Activated CD8-positive, alpha-beta memory T cell treated with anti-CD3 and anti-CD28 coated beads, Interleukin-2, amount 50 U/mL, for 24 hours (primary cell): ENCODE results near the gene WNT3A.

Experiments used
- DNase-seq: peaks from one replicate; pipeline ENCODE4 v3.0.0-alpha.2; 2020; ENCODE audit errors: extremely low read depth

The WNT3A gene

GRCh38 chr1:228084325-228084724 is 77.5 kb downstream of the WNT3A start:
- no peak for DNase-seq

GRCh38 chr1:228084797-228085196 is 78.0 kb downstream of the WNT3A start:
- DNase-seq = no peak

- DNase-seq = no peak
Measured at GRCh38 chr1:228085287-228085951, 78.6 kb downstream of the WNT3A start.

- no peak for DNase-seq
Measured at GRCh38 chr1:228087771-228088251, 81.0 kb downstream of the WNT3A start.

- no peak for DNase-seq
Measured at GRCh38 chr1:228088586-228089498, 82.0 kb downstream of the WNT3A start.

GRCh38 chr1:228089519-228090380 is 83.0 kb downstream of the WNT3A start:
- no peak for DNase-seq

- no peak for DNase-seq
Measured at GRCh38 chr1:228090613-228091081, 83.8 kb downstream of the WNT3A start.

- DNase-seq = no peak
Measured at GRCh38 chr1:228091084-228091483, 84.3 kb downstream of the WNT3A start.

- DNase-seq = no peak
Measured at GRCh38 chr1:228092342-228093049, 85.7 kb downstream of the WNT3A start.

- DNase-seq = no peak
Measured at GRCh38 chr1:228093050-228093906, 86.5 kb downstream of the WNT3A start.

- DNase-seq = no peak
Measured at GRCh38 chr1:228094432-228095016, 87.7 kb downstream of the WNT3A start.

GRCh38 chr1:228095161-228095560 is 88.4 kb downstream of the WNT3A start:
- no peak for DNase-seq

GRCh38 chr1:228095938-228096337 is 89.1 kb downstream of the WNT3A start:
- no peak for DNase-seq

GRCh38 chr1:228096416-228097332 is 89.9 kb downstream of the WNT3A start:
- no peak for DNase-seq

GRCh38 chr1:228097333-228098081 is 90.7 kb downstream of the WNT3A start:
- DNase-seq = no peak

- DNase-seq = no peak
Measured at GRCh38 chr1:228098323-228098931, 91.6 kb downstream of the WNT3A start.

- DNase-seq = no peak
Measured at GRCh38 chr1:228099331-228099732, 92.5 kb downstream of the WNT3A start.
